ENCODE results near the gene LRRTM3. TPM values are rescaled to one million over a fixed set of nuclear protein-coding genes. Genes with fewer than 3 reads are reported as not detected.

LRRTM3 gene
- total and polyA plus RNA-seq, 2 donors, result 0.02 to 0.05 TPM

GRCh38 chr10:67079126-67079525, 153.3 kb downstream of the LRRTM3 start:
- DNase-seq (ENCODE audit: low read depth in 6 of 9, low spot score in 9 of 9), result no peak
- Histone ChIP-seq H3K36me3 (ENCODE audit: control insufficient read depth in 2 of 2, insufficient read depth in 2 of 2, low read length in 1 of 2) (no peaks in the 10 kb centered on the region), H3K27me3 (ENCODE audit: control insufficient read depth in 2 of 2, insufficient read depth in 1 of 2, low read length in 1 of 2) (no peaks in the 10 kb centered on the region), H3K4me3 (ENCODE audit: low read length in 2 of 2) (no peak overlapping the region), H3K9me3 (ENCODE audit: control insufficient read depth in 2 of 2, insufficient read depth in 1 of 2, low read length in 1 of 2) (no peaks in the 10 kb centered on the region), H3K27ac (ENCODE audit: low read depth in 1 of 2, low read length in 1 of 2) (no peak overlapping the region), H3K4me1 (ENCODE audit: control insufficient read depth in 2 of 2, insufficient read depth in 2 of 2, low read length in 2 of 2) (no peaks in the 10 kb centered on the region)
- WGBS, result 37% methylated on average over 4 of the region's 4 CpGs

- Histone ChIP-seq H3K27me3 (ENCODE audit: control insufficient read depth in 2 of 2, insufficient read depth in 1 of 2, low read length in 1 of 2) (no peaks in the 10 kb centered on the region), H3K27ac (ENCODE audit: low read depth in 1 of 2, low read length in 1 of 2) (no peak overlapping the region), H3K4me1 (ENCODE audit: control insufficient read depth in 2 of 2, insufficient read depth in 2 of 2, low read length in 2 of 2) (no peaks in the 10 kb centered on the region), H3K36me3 (ENCODE audit: control insufficient read depth in 2 of 2, insufficient read depth in 2 of 2, low read length in 1 of 2) (no peaks in the 10 kb centered on the region), H3K4me3 (ENCODE audit: low read length in 2 of 2) (no peak overlapping the region), H3K9me3 (ENCODE audit: control insufficient read depth in 2 of 2, insufficient read depth in 1 of 2, low read length in 1 of 2) (no peaks in the 10 kb centered on the region)
- WGBS, result 83% methylated on average over 2 of the region's 2 CpGs
- no peak for DNase-seq (ENCODE audit: low read depth in 6 of 9, low spot score in 9 of 9)
These were observed 160.7 kb downstream of the LRRTM3 start for GRCh38 chr10:67086327-67087134.

GRCh38 chr10:67087135-67087425, 161.2 kb downstream of the LRRTM3 start:
- DNase-seq (ENCODE audit: low read depth in 6 of 9, low spot score in 9 of 9), result no peak
- no peaks in the 10 kb centered on the region for H3K9me3 ChIP-seq (ENCODE audit: control insufficient read depth in 2 of 2, insufficient read depth in 1 of 2, low read length in 1 of 2)
- H3K27ac ChIP-seq (ENCODE audit: low read depth in 1 of 2, low read length in 1 of 2), result no peak overlapping the region
- no peak overlapping the region for H3K4me3 ChIP-seq (ENCODE audit: low read length in 2 of 2)
- H3K27me3 ChIP-seq (ENCODE audit: control insufficient read depth in 2 of 2, insufficient read depth in 1 of 2, low read length in 1 of 2), result no peaks in the 10 kb centered on the region
- H3K4me1 ChIP-seq (ENCODE audit: control insufficient read depth in 2 of 2, insufficient read depth in 2 of 2, low read length in 2 of 2), result no peaks in the 10 kb centered on the region
- no peaks in the 10 kb centered on the region for H3K36me3 ChIP-seq (ENCODE audit: control insufficient read depth in 2 of 2, insufficient read depth in 2 of 2, low read length in 1 of 2)

- H3K9me3 ChIP-seq (ENCODE audit: control insufficient read depth in 2 of 2, insufficient read depth in 1 of 2, low read length in 1 of 2), result no peaks in the 10 kb centered on the region
- no peak overlapping the region for H3K27ac ChIP-seq (ENCODE audit: low read depth in 1 of 2, low read length in 1 of 2)
- 91% methylated on average over 1 of the region's 1 CpG for WGBS
- H3K4me3 ChIP-seq (ENCODE audit: low read length in 2 of 2), result no peak overlapping the region
- DNase-seq (ENCODE audit: low read depth in 6 of 9, low spot score in 9 of 9), result no peak
- no peaks in the 10 kb centered on the region for H3K36me3 ChIP-seq (ENCODE audit: control insufficient read depth in 2 of 2, insufficient read depth in 2 of 2, low read length in 1 of 2)
- H3K4me1 ChIP-seq (ENCODE audit: control insufficient read depth in 2 of 2, insufficient read depth in 2 of 2, low read length in 2 of 2), result no peaks in the 10 kb centered on the region
- H3K27me3 ChIP-seq (ENCODE audit: control insufficient read depth in 2 of 2, insufficient read depth in 1 of 2, low read length in 1 of 2), result no peaks in the 10 kb centered on the region
These were observed 162.2 kb downstream of the LRRTM3 start for GRCh38 chr10:67088036-67088435.

- Histone ChIP-seq H3K4me3 (ENCODE audit: low read length in 2 of 2) (no peak overlapping the region), H3K4me1 (ENCODE audit: control insufficient read depth in 2 of 2, insufficient read depth in 2 of 2, low read length in 2 of 2) (no peaks in the 10 kb centered on the region), H3K27ac (ENCODE audit: low read depth in 1 of 2, low read length in 1 of 2) (no peak overlapping the region), H3K36me3 (ENCODE audit: control insufficient read depth in 2 of 2, insufficient read depth in 2 of 2, low read length in 1 of 2) (no peaks in the 10 kb centered on the region), H3K27me3 (ENCODE audit: control insufficient read depth in 2 of 2, insufficient read depth in 1 of 2, low read length in 1 of 2) (no peaks in the 10 kb centered on the region), H3K9me3 (ENCODE audit: control insufficient read depth in 2 of 2, insufficient read depth in 1 of 2, low read length in 1 of 2) (no peaks in the 10 kb centered on the region)
- no peak for DNase-seq (ENCODE audit: low read depth in 6 of 9, low spot score in 9 of 9)
- WGBS, result 63% methylated on average over 2 of the region's 2 CpGs
These were observed 169.7 kb downstream of the LRRTM3 start for GRCh38 chr10:67095531-67095930.

GRCh38 chr10:67098461-67098860, 172.6 kb downstream of the LRRTM3 start:
- no peak for DNase-seq (ENCODE audit: low read depth in 6 of 9, low spot score in 9 of 9)
- Histone ChIP-seq H3K4me1 (ENCODE audit: control insufficient read depth in 2 of 2, insufficient read depth in 2 of 2, low read length in 2 of 2) (no peaks in the 10 kb centered on the region), H3K27ac (ENCODE audit: low read depth in 1 of 2, low read length in 1 of 2) (no peak overlapping the region), H3K9me3 (ENCODE audit: control insufficient read depth in 2 of 2, insufficient read depth in 1 of 2, low read length in 1 of 2) (no peaks in the 10 kb centered on the region), H3K36me3 (ENCODE audit: control insufficient read depth in 2 of 2, insufficient read depth in 2 of 2, low read length in 1 of 2) (no peaks in the 10 kb centered on the region), H3K4me3 (ENCODE audit: low read length in 2 of 2) (no peak overlapping the region), H3K27me3 (ENCODE audit: control insufficient read depth in 2 of 2, insufficient read depth in 1 of 2, low read length in 1 of 2) (no peaks in the 10 kb centered on the region)
- WGBS, result 88% methylated on average over 2 of the region's 2 CpGs

GRCh38 chr10:67100951-67101350, 175.1 kb downstream of the LRRTM3 start:
- Histone ChIP-seq H3K27me3 (ENCODE audit: control insufficient read depth in 2 of 2, insufficient read depth in 1 of 2, low read length in 1 of 2) (no peaks in the 10 kb centered on the region), H3K27ac (ENCODE audit: low read depth in 1 of 2, low read length in 1 of 2) (no peak overlapping the region), H3K36me3 (ENCODE audit: control insufficient read depth in 2 of 2, insufficient read depth in 2 of 2, low read length in 1 of 2) (no peaks in the 10 kb centered on the region), H3K4me1 (ENCODE audit: control insufficient read depth in 2 of 2, insufficient read depth in 2 of 2, low read length in 2 of 2) (no peaks in the 10 kb centered on the region), H3K4me3 (ENCODE audit: low read length in 2 of 2) (no peak overlapping the region), H3K9me3 (ENCODE audit: control insufficient read depth in 2 of 2, insufficient read depth in 1 of 2, low read length in 1 of 2) (no peaks in the 10 kb centered on the region)
- no peak for DNase-seq (ENCODE audit: low read depth in 6 of 9, low spot score in 9 of 9)
- 86% methylated on average over 3 of the region's 3 CpGs for WGBS

- Histone ChIP-seq H3K9me3 (ENCODE audit: control insufficient read depth in 2 of 2, insufficient read depth in 1 of 2, low read length in 1 of 2) (no peaks in the 10 kb centered on the region), H3K4me1 (ENCODE audit: control insufficient read depth in 2 of 2, insufficient read depth in 2 of 2, low read length in 2 of 2) (no peaks in the 10 kb centered on the region), H3K27ac (ENCODE audit: low read depth in 1 of 2, low read length in 1 of 2) (no peak overlapping the region), H3K27me3 (ENCODE audit: control insufficient read depth in 2 of 2, insufficient read depth in 1 of 2, low read length in 1 of 2) (no peaks in the 10 kb centered on the region), H3K36me3 (ENCODE audit: control insufficient read depth in 2 of 2, insufficient read depth in 2 of 2, low read length in 1 of 2) (no peaks in the 10 kb centered on the region), H3K4me3 (ENCODE audit: low read length in 2 of 2) (no peak overlapping the region)
- 94% methylated on average over 3 of the region's 3 CpGs for WGBS
- no peak for DNase-seq (ENCODE audit: low read depth in 6 of 9, low spot score in 9 of 9)
These were observed 181.8 kb downstream of the LRRTM3 start for GRCh38 chr10:67107670-67108069.

GRCh38 chr10:67110286-67110685, 184.4 kb downstream of the LRRTM3 start:
- no peaks in the 10 kb centered on the region for H3K36me3 ChIP-seq (ENCODE audit: control insufficient read depth in 2 of 2, insufficient read depth in 2 of 2, low read length in 1 of 2)
- DNase-seq (ENCODE audit: low read depth in 6 of 9, low spot score in 9 of 9), result no peak
- no peak overlapping the region for H3K27ac ChIP-seq (ENCODE audit: low read depth in 1 of 2, low read length in 1 of 2)
- no peaks in the 10 kb centered on the region for H3K4me1 ChIP-seq (ENCODE audit: control insufficient read depth in 2 of 2, insufficient read depth in 2 of 2, low read length in 2 of 2)
- H3K9me3 ChIP-seq (ENCODE audit: control insufficient read depth in 2 of 2, insufficient read depth in 1 of 2, low read length in 1 of 2), result no peaks in the 10 kb centered on the region
- H3K4me3 ChIP-seq (ENCODE audit: low read length in 2 of 2), result no peak overlapping the region
- no peaks in the 10 kb centered on the region for H3K27me3 ChIP-seq (ENCODE audit: control insufficient read depth in 2 of 2, insufficient read depth in 1 of 2, low read length in 1 of 2)

GRCh38 chr10:67112765-67113164, 186.9 kb downstream of the LRRTM3 start:
- Histone ChIP-seq H3K36me3 (ENCODE audit: control insufficient read depth in 2 of 2, insufficient read depth in 2 of 2, low read length in 1 of 2) (no peaks in the 10 kb centered on the region), H3K4me3 (ENCODE audit: low read length in 2 of 2) (no peak overlapping the region), H3K27ac (ENCODE audit: low read depth in 1 of 2, low read length in 1 of 2) (no peak overlapping the region), H3K9me3 (ENCODE audit: control insufficient read depth in 2 of 2, insufficient read depth in 1 of 2, low read length in 1 of 2) (no peaks in the 10 kb centered on the region), H3K4me1 (ENCODE audit: control insufficient read depth in 2 of 2, insufficient read depth in 2 of 2, low read length in 2 of 2) (no peaks in the 10 kb centered on the region), H3K27me3 (ENCODE audit: control insufficient read depth in 2 of 2, insufficient read depth in 1 of 2, low read length in 1 of 2) (no peaks in the 10 kb centered on the region)
- no peak for DNase-seq (ENCODE audit: low read depth in 6 of 9, low spot score in 9 of 9)
- WGBS, result 91% methylated on average over 1 of the region's 1 CpG
